GM12892 (cell line): ENCODE results near the gene CAMK2G.

Experiments
- DNase-seq: peaks from one replicate; pipeline ENCODE4 v3.0.0; 2011; ENCODE audit not compliant: insufficient read length
- FAIRE-seq: peaks from 2 replicates; lab custom pipeline; 2011; peaks lifted over from hg19 to GRCh38; lab: Jason Lieb, UNC
- POLR2A ChIP-seq: IDR thresholded peaks from 2 replicates; pipeline ENCODE4 v1.6.1; 2011; ENCODE audit warnings: low read depth, low read length, control low read depth
- POLR2AphosphoS5 ChIP-seq: IDR thresholded peaks from 2 replicates; pipeline ENCODE4 v1.6.1; 2011; ENCODE audit warnings: low read depth, low read length, control low read depth
- TAF1 ChIP-seq: IDR thresholded peaks from 2 replicates; pipeline ENCODE4 v1.6.1; 2011; ENCODE audit warnings: low read depth, mild to moderate bottlenecking, control low read depth, low read length, borderline replicate concordance

The CAMK2G gene

DNA sequence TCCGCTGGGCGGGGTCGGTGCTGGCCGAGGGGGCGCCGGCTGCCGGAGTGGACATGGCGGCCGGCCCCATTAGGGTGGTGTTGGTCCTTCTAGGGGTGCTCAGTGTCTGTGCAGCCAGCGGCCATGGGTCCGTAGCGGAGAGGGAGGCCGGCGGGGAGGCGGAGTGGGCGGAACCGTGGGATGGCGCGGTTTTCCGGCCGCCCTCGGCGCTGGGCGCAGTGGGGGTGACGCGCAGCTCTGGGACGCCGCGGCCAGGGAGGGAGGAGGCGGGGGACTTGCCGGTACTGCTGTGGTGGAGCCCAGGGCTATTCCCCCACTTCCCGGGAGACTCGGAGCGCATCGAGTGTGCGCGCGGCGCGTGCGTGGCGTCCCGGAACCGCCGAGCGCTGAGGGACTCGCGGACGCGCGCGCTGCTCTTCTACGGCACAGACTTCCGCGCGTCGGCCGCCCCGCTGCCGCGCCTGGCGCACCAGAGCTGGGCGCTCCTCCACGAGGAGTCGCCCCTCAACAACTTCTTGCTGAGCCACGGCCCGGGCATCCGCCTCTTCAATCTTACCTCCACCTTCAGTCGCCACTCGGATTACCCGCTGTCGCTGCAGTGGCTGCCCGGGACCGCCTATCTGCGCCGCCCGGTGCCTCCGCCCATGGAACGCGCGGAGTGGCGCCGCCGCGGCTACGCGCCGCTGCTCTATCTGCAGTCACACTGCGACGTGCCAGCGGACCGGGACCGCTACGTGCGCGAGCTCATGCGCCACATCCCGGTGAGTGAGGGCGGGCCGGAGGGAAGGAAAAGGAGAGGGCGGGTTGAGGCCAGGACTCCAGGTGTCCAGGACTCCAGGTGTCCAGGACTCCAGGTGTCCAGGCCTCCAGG, 101.8 kb downstream of the CAMK2G start:
- peak; percentile 89 for FAIRE-seq
- peak; percentile 79 for DNase-seq
- TF ChIP-seq TAF1 = 0 out of 2 replicates have a peak, but pooled peaks have one; percentile 6
- TF ChIP-seq POLR2AphosphoS5 = peak; percentile 50
- peak; percentile 68 for TF ChIP-seq POLR2A

DNA sequence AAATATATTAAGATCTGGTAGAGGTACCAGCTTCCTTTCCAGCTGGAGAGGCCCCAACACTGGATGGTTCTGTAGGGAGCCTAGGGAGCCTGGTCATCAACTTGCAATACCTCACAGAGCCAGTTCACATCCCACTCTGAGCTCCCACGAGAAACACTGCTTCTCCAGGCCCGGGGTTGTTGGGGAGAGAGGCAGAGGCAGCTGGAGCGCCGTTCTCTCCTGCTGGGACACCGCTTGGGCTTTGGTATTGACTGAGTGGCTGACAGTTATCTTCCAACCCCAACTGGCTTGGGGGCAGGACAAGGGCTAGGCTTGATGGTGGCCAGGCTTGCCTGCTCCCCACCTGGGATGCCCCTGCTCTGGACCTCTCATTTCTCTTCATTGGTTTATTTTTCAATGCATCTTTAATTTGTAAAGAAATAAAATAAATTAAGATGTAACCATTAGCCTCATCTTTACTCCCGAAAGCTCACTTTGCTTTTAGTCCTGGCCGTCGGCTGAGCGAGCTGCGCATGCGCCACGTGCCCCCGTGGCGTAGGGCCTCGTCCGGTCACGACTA, 102.6 kb downstream of the CAMK2G start:
- DNase-seq (no peak), FAIRE-seq (no peak)
- TF ChIP-seq POLR2A = no peak; the same call in 1 of the 2 replicates
- TF ChIP-seq POLR2AphosphoS5 = no peak
- TF ChIP-seq TAF1 = no peak

DNA sequence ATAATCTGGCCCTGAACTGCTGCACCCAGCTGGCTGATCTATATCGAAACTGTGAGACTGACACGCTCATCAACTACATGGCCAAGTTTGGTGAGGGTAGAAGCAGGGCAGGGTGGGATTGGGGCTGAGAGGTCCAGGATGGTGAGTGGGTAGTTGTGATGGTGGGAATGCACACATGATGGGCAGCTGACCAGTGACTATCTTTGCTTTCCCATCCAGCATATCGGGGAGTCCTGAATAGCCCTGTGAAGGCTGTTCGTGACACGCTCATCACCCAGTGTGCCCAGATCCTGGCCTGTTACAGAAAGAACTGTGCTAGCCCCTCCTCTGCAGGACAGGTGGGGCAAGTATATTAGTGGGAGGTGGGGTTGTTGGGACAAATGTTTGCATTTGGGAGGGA, 105.0 kb downstream of the CAMK2G start:
- DNase-seq = no peak
- FAIRE-seq = no peak
- no peak for TF ChIP-seq POLR2AphosphoS5
- TF ChIP-seq POLR2A = no peak
- TF ChIP-seq TAF1 = no peak

DNA sequence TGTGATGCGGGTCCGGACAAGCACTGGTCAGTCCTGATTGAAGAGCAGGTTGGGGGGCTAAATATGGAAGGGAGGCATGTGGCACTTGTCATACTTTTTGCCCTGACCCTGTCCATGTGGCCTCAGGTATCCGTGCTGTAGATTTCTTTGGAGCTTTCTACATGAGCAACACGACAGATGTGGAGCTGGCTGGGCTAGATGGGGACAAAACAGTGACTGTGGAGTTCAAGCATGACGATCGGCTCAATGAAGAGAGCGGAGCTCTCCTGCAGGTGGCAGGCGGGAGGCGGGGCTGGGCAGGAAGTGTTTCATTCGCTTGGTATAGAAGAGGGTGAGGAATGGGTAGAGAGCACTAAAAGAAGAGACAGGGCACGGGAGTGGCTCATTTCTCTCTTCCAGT, 105.5 kb downstream of the CAMK2G start:
- no peak for FAIRE-seq

DNA sequence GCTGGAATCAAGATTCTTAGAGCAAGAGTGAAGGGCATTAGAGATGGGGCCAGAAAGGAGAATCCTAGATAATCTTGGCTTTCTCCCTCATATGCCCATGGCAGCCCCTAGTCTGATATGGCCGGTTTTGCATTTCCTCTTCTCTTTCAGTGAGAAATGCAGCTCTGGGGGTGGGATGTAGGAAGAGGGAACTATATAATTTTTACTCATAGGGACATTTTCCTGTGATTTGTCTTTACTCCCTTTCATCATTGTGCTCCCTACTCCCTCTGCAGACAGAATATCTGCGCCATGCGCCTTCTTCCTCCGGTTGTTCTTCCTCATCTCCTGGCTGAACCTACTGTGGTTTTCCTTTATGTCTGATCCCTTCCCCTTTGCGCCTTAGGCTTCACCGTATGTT, 109.3 kb downstream of the CAMK2G start:
- no peak for FAIRE-seq
- TF ChIP-seq POLR2AphosphoS5 (no peak), TAF1 (no peak), POLR2A (no peak)
- no peak for DNase-seq

More for the DNA sequence above, 105.5 kb downstream of the CAMK2G start:
- no peak for TF ChIP-seq POLR2A
- TF ChIP-seq TAF1 = no peak
- no peak for TF ChIP-seq POLR2AphosphoS5
- DNase-seq = no peak

DNA sequence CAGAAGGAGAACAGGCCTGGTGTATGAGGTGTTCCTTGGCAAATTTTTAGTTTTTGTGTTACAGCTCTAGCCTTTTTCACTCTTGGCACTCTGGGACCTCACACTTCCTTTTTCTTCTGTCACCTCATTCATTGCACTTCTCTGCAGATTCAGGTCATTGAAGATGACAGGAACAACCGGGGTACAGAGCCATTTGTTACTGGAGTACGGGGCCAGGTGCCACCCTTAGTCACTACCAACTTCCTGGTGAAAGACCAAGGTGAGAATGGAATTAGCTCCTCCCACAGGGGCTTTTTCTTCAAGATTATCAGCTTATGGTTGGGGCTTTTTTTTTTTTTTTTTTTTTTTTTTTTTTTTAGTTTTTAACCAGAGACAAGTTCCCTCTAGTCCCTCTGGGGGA, 111.0 kb downstream of the CAMK2G start:
- FAIRE-seq (no peak), DNase-seq (no peak)
- TF ChIP-seq TAF1 (no peak), POLR2A (no peak), POLR2AphosphoS5 (no peak)

DNA sequence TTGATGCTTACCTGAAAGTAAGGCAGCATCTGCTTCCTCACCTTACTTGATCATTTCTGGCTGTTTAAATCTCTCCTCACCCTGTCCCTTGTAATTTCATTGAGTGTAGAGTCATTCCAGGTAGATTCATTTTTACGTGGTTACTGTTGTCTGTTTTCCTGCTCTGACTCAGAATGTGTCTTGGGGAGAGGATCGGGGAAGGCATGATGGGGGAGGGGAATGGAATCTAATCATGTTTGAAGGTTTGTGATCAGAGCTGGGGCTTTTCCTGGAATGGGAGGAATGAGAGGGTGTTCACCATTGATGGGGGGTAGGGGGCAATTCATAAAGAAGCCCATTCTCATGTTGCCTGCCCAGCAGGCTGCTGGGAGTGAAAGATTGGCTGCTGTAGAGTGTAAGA, 111.4 kb downstream of the CAMK2G start:
- FAIRE-seq = peak; percentile 51

More for the DNA sequence above, 111.4 kb downstream of the CAMK2G start:
- DNase-seq = no peak
- TF ChIP-seq POLR2AphosphoS5 (no peak), TAF1 (no peak), POLR2A (no peak)
